Stimulated activated CD4-positive, alpha-beta T cell treated with anti-CD3 and anti-CD28 coated beads, Interleukin-1b, Interleukin-23, amount 100 ng/mL, for 4 hours (primary cell): ENCODE measurements around the gene ZMYND15.
"Not testable (repeated sequence)": the region's sequence is repeated elsewhere in the genome, so short reads cannot be mapped to it uniquely, and the experiment has no call there.

ENCODE experiments used
- DNase-seq, 2 donors: peaks; one replicate each; pipeline ENCODE4 v3.0.0-alpha.2; 2020; ENCODE audit warnings: low read depth in 2 of 2

ZMYND15 gene

GRCh38 chr17:4739122-4740024 is at the start of gene ZMYND15, which contains the start of gene CXCL16:
Gene ZMYND15 (plus strand): TSS chr17:4739833. CDS start chr17:4740549, 716 bp downstream.
Gene CXCL16 (minus strand): TSS chr17:4739928. CDS start chr17:4739339, 589 bp downstream.
- peak; percentile 30 to 39 for DNase-seq

GRCh38 chr17:4689872-4690271 is 49.8 kb upstream of the ZMYND15 start:
- not testable (repeated sequence) for DNase-seq

GRCh38 chr17:4690745-4691144 is 48.9 kb upstream of the ZMYND15 start:
- no peak for DNase-seq

GRCh38 chr17:4691686-4692085 is 47.9 kb upstream of the ZMYND15 start:
- DNase-seq: no peak

GRCh38 chr17:4693416-4693815 is 46.2 kb upstream of the ZMYND15 start:
- DNase-seq: no peak

- DNase-seq: no peak
Measured at GRCh38 chr17:4696437-4696805, 43.2 kb upstream of the ZMYND15 start.

GRCh38 chr17:4699401-4700056 is 40.1 kb upstream of the ZMYND15 start:
- not testable (repeated sequence) for DNase-seq

- DNase-seq: no peak
Measured at GRCh38 chr17:4701116-4701515, 38.5 kb upstream of the ZMYND15 start.

GRCh38 chr17:4703330-4703691 is 36.3 kb upstream of the ZMYND15 start:
- no peak for DNase-seq

GRCh38 chr17:4704574-4704907 is 35.1 kb upstream of the ZMYND15 start:
- not testable (repeated sequence) for DNase-seq

GRCh38 chr17:4704991-4705390 is 34.6 kb upstream of the ZMYND15 start:
- no peak for DNase-seq

- DNase-seq: no peak
Measured at GRCh38 chr17:4706121-4706520, 33.5 kb upstream of the ZMYND15 start.

GRCh38 chr17:4708436-4708835 is 31.2 kb upstream of the ZMYND15 start:
- DNase-seq: peak; percentile 16 to 20

- peak; percentile 97 for DNase-seq
Measured at GRCh38 chr17:4709794-4710692, 29.6 kb upstream of the ZMYND15 start, which contains the start of gene ARRB2. Gene ARRB2 (plus strand): TSS chr17:4710632. CDS start chr17:4710722, 90 bp downstream.

- DNase-seq: peak in 1 of 2 donors; percentile 24
Measured at GRCh38 chr17:4710693-4711634, 28.7 kb upstream of the ZMYND15 start.

- no peak for DNase-seq
Measured at GRCh38 chr17:4711661-4712181, 27.9 kb upstream of the ZMYND15 start.

- DNase-seq: no peak
Measured at GRCh38 chr17:4712526-4712925, 27.1 kb upstream of the ZMYND15 start.

GRCh38 chr17:4714340-4715062 is 25.1 kb upstream of the ZMYND15 start:
- not testable (repeated sequence) for DNase-seq

GRCh38 chr17:4715063-4715744 is 24.4 kb upstream of the ZMYND15 start:
- DNase-seq: peak in 1 of 2 donors; percentile 15
